BJ (cell line): Measurements from ENCODE around the gene PLCB2. TPM values are rescaled to one million over a fixed set of nuclear protein-coding genes. Genes with fewer than 3 reads are reported as not detected.

Experiments used
- CTCF ChIA-PET: fragments of 350-600 bp; formaldehyde crosslinking; extraction: SDS; loops from one replicate; lab custom pipeline; 2021; ENCODE audit warnings: antibody characterized with exemption, inconsistent platforms; lab: Yijun Ruan, JAX
- POLR2A ChIA-PET: fragments of 300-600 bp; sonication (Branson Sonifier 250); formaldehyde crosslinking; extraction: SDS; loops from one replicate; lab custom pipeline; 2021; ENCODE audit warnings: antibody characterized with exemption; lab: Charles Lee
- DNase-seq: peaks from one replicate; pipeline ENCODE4 v3.0.0-alpha.2; 2011; ENCODE audit warnings: low read depth
- H3K27me3 ChIP-seq: 2 replicates; pipeline ENCODE4 v1.6.0; 2011; ENCODE audit warnings: low read length; ENCODE audit not compliant: control insufficient read depth, insufficient read depth
- H3K36me3 ChIP-seq: 2 replicates; pipeline ENCODE4 v1.5.1; 2011; ENCODE audit warnings: low read length; ENCODE audit not compliant: control insufficient read depth, insufficient read depth
- H3K4me3 ChIP-seq: 2 replicates; pipeline ENCODE4 v1.5.1; 2011; ENCODE audit warnings: low read depth, mild to moderate bottlenecking, control low read depth, low read length
- CTCF ChIP-seq: IDR thresholded peaks from 2 replicates; pipeline ENCODE4 v1.5.1; 2011; ENCODE audit warnings: low read depth, mild to moderate bottlenecking, control low read depth, inconsistent platforms, low read length, moderate library complexity; ENCODE audit not compliant: insufficient read depth
- polyA plus RNA-seq: library from polyadenylated mRNA; depleted of rRNA; stranded (reverse); fragments of >200 nt; gene quantifications from 2 replicates; pipeline ENCODE4 v1.2.3, GENCODE V29; 2011

The PLCB2 gene
- polyA plus RNA-seq, 1 experiment = 0.47 TPM

- ChIA-PET CTCF (interaction anchor here (1.0 to 14.9 kb wide), 12 partner anchors 9 to 233 kb away, joined by 3 to 494 read pairs (median 46); partner anchors contain the start of genes CCDC9B and PLCB2), POLR2A (no interaction called here)
- Histone ChIP-seq H3K36me3 (no peaks in the 10 kb centered on the region), H3K27me3 (peaks cover 9% of the 10 kb centered on the region), H3K4me3 (no peak overlapping the region)
- DNase-seq = no peak
- TF ChIP-seq CTCF = no peak
Observed at GRCh38 chr15:40276927-40277326, 30.8 kb downstream of the PLCB2 start.

- no peaks in the 10 kb centered on the region for H3K36me3 ChIP-seq
- ChIA-PET POLR2A (no interaction called here), CTCF (interaction anchor here (0.9 to 14.9 kb wide), 12 partner anchors 12 to 238 kb away, joined by 3 to 494 read pairs (median 28); partner anchors contain the start of genes CCDC9B, PAK6 and PLCB2)
Observed at GRCh38 chr15:40275954-40276353, 31.8 kb downstream of the PLCB2 start.

GRCh38 chr15:40275523-40275922 is 32.2 kb downstream of the PLCB2 start:
- TF ChIP-seq CTCF = no peak
- ChIA-PET POLR2A (no interaction called here), CTCF (interaction anchor here (0.8 to 14.9 kb wide), 17 partner anchors 8 to 238 kb away, joined by 3 to 494 read pairs (median 9); partner anchors contain the start of genes ANKRD63, CCDC9B, PAK6 and PLCB2)
- H3K36me3 ChIP-seq = no peaks in the 10 kb centered on the region
- no peak overlapping the region for H3K4me3 ChIP-seq
- H3K27me3 ChIP-seq = peaks cover 3% of the 10 kb centered on the region
- no peak for DNase-seq

More at GRCh38 chr15:40275954-40276353, 31.8 kb downstream of the PLCB2 start:
- H3K4me3 ChIP-seq = no peak overlapping the region
- TF ChIP-seq CTCF = no peak
- H3K27me3 ChIP-seq = peaks cover 6% of the 10 kb centered on the region
- no peak for DNase-seq

GRCh38 chr15:40274350-40275274 is 33.1 kb downstream of the PLCB2 start:
- DNase-seq = no peak
- H3K36me3 ChIP-seq = no peaks in the 10 kb centered on the region
- peaks cover 6% of the 10 kb centered on the region; the same call in 1 of the 2 replicates for H3K27me3 ChIP-seq
- POLR2A ChIA-PET = no interaction called here
- CTCF ChIA-PET = interaction anchor here (0.6 to 14.9 kb wide), 62 partner anchors 9 to 486 kb away, joined by 3 to 494 read pairs (median 5); partner anchors contain the start of genes ANKRD63, BMF, CCDC9B and IVD
- no peak overlapping the region for H3K4me3 ChIP-seq
- TF ChIP-seq CTCF = peak; percentile 100

GRCh38 chr15:40273428-40273827 is 34.3 kb downstream of the PLCB2 start:
- no peak for DNase-seq
- no peak overlapping the region for H3K4me3 ChIP-seq
- H3K27me3 ChIP-seq = peaks cover 4% of the 10 kb centered on the region; the same call in 1 of the 2 replicates
- no peaks in the 10 kb centered on the region for H3K36me3 ChIP-seq
- ChIA-PET POLR2A (no interaction called here), CTCF (interaction anchor here (0.6 to 14.9 kb wide), 30 partner anchors 10 to 486 kb away, joined by 3 to 494 read pairs (median 9); partner anchors contain the start of genes BMF, CCDC9B, IVD and PAK6)
- TF ChIP-seq CTCF = no peak
